Keratinocyte (primary cell): ENCODE measurements around the gene ZBTB21. TPM values are rescaled to one million over a fixed set of nuclear protein-coding genes. Genes with fewer than 3 reads are reported as not detected.

Experiments used
- DNase-seq: peaks from one replicate; pipeline ENCODE4 v3.0.0-alpha.2; 2011; ENCODE audit warnings: low read depth, missing footprints, low spot score
- FAIRE-seq: peaks from 2 replicates; lab custom pipeline; 2011; peaks lifted over from hg19 to GRCh38; lab: Jason Lieb, UNC
- H2AFZ ChIP-seq: 2 replicates; pipeline ENCODE4 v1.6.0; 2012; ENCODE audit warnings: low read length, control low read depth, inconsistent platforms; ENCODE audit not compliant: control insufficient read depth
- H3K27ac ChIP-seq: 2 replicates; pipeline ENCODE4 v1.5.1; 2011; ENCODE audit warnings: low read length; ENCODE audit not compliant: control insufficient read depth, insufficient read depth
- H3K27me3 ChIP-seq: 3 replicates; pipeline ENCODE4 v1.6.0; 2011; ENCODE audit warnings: low read length; ENCODE audit not compliant: control insufficient read depth, insufficient read depth; ENCODE audit errors: extremely low read depth
- H3K36me3 ChIP-seq, 2 experiments: 2 replicates in 1 of 2; 3 replicates in 1 of 2; pipeline ENCODE4 v1.5.1; 2011; ENCODE audit warnings: low read length in 2 of 2, mild to moderate bottlenecking in 1 of 2; ENCODE audit not compliant: control insufficient read depth in 2 of 2, insufficient read depth in 2 of 2; ENCODE audit errors: extremely low read depth in 1 of 2
- H3K4me1 ChIP-seq: 3 replicates; pipeline ENCODE4 v1.5.1; 2011; ENCODE audit warnings: low read length; ENCODE audit not compliant: control insufficient read depth, insufficient read depth; ENCODE audit errors: extremely low read depth
- H3K4me2 ChIP-seq: 3 replicates; pipeline ENCODE4 v1.6.0; 2011; ENCODE audit warnings: low read depth, low read length; ENCODE audit not compliant: control insufficient read depth, insufficient read depth; ENCODE audit errors: extremely low read depth
- H3K4me3 ChIP-seq, 3 experiments: fragments of 200-600 bp in 1 of 3; sonication (generic) in 1 of 3; 2 replicates in 2 of 3; 3 replicates in 1 of 3; pipeline ENCODE4 v1.5.1; 2011 to 2016; ENCODE audit warnings: low read length in 3 of 3, mild to moderate bottlenecking in 3 of 3, control low read depth in 2 of 3, inconsistent platforms in 1 of 3, low read depth in 1 of 3, mixed read lengths in 1 of 3, mixed run types in 1 of 3, moderate library complexity in 1 of 3; ENCODE audit not compliant: control insufficient read depth in 2 of 3, insufficient read depth in 2 of 3; ENCODE audit errors: extremely low read depth in 1 of 3
- H3K79me2 ChIP-seq: 2 replicates; pipeline ENCODE4 v1.6.0; 2012; ENCODE audit warnings: low read length; ENCODE audit not compliant: control insufficient read depth, insufficient read depth
- H3K9ac ChIP-seq: 3 replicates; pipeline ENCODE4 v1.6.0; 2011; ENCODE audit warnings: low read length; ENCODE audit not compliant: control insufficient read depth, insufficient read depth; ENCODE audit errors: extremely low read depth
- H3K9me1 ChIP-seq: 3 replicates; pipeline ENCODE4 v1.6.0; 2011; ENCODE audit warnings: low read length; ENCODE audit not compliant: control insufficient read depth, insufficient read depth; ENCODE audit errors: extremely low read depth
- H3K9me3 ChIP-seq: 2 replicates; pipeline ENCODE4 v1.5.1; 2012; ENCODE audit warnings: low read depth, low read length; ENCODE audit not compliant: control insufficient read depth
- H4K20me1 ChIP-seq: 3 replicates; pipeline ENCODE4 v1.6.0; 2011; ENCODE audit warnings: low read length; ENCODE audit not compliant: control insufficient read depth, insufficient read depth; ENCODE audit errors: extremely low read depth
- CTCF ChIP-seq, 3 experiments: IDR thresholded peaks in 1 of 3; conservative IDR thresholded peaks in 1 of 3; optimal IDR thresholded peaks in 1 of 3; 2 replicates in 2 of 3; 3 replicates in 1 of 3; pipeline versions ENCODE3 to v1.5.1; 2011; ENCODE audit warnings: low read length in 3 of 3, mild to moderate bottlenecking in 3 of 3, moderate library complexity in 2 of 3, control low read depth in 1 of 3, inconsistent platforms in 1 of 3; ENCODE audit not compliant: insufficient read depth in 2 of 3; ENCODE audit errors: extremely low read depth in 1 of 3
- EZH2 ChIP-seq: IDR thresholded peaks from one replicate; pipeline ENCODE4 v1.6.1; 2012; ENCODE audit warnings: inconsistent platforms, mild to moderate bottlenecking, low read length, moderate library complexity
- dilution Hi-C: fragments of 300-500 bp; cut with MboI; formaldehyde crosslinking; loops from one replicate; pipeline ENCODE4 v1.7.0; 2020; ENCODE audit warnings: low sequenced_read_pairs; ENCODE audit not compliant: extremely low pct_ligation_motif_present
- polyA plus RNA-seq, 5 experiments: library from polyadenylated mRNA; depleted of rRNA in 3 of 5; stranded (reverse) in 3 of 5; stranded (forward) in 1 of 5; unstranded in 1 of 5; fragments of >200 nt; gene quantifications; 1 replicate in 1 of 5; 2 replicates in 3 of 5; 3 replicates in 1 of 5; pipeline versions ENCODE4 v1.2.1 to v1.2.3, GENCODE V29; 2011 to 2012; ENCODE audit warnings: missing spikeins in 2 of 5, low read depth in 1 of 5, low replicate concordance in 1 of 5

ZBTB21 gene
- polyA plus RNA-seq, 1 donor (not counting 4 experiments of a cell fraction or from before 2014, with no cell fraction given), result 9.5 TPM

DNA sequence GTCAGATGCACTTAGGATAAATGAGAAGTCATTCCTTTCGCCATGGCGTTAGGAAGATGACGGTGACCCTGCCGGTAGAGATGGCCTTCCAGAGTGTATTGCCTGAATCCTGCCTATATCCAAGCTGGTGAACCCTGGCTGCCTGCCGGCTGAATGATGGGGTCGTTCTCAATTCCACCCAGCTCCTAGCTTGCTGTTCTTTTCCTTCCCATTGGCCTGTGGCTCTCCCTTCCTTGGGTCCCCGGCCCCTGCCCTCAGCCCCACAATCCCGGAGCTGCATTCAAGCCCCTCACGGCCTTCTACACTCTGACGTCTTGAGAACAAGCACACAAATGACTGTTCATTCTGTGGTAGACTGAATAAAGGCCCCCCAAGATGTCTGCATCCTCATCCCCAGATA, 28.2 kb upstream of the ZBTB21 start:
- Histone ChIP-seq H3K9me1 (no peaks in the 10 kb centered on the region), H3K27me3 (no peaks in the 10 kb centered on the region), H3K9ac (no peak overlapping the region), H3K4me1 (peaks cover 41% of the 10 kb centered on the region), H3K9me3 (no peaks in the 10 kb centered on the region), H3K4me2 (no peak overlapping the region), H3K36me3 (no peaks in the 10 kb centered on the region), H2AFZ (no peak overlapping the region), H3K79me2 (no peaks in the 10 kb centered on the region), H3K27ac (no peak overlapping the region), H4K20me1 (no peaks in the 10 kb centered on the region), H3K4me3 (no peak overlapping the region)
- FAIRE-seq (no peak), DNase-seq (no peak)
- TF ChIP-seq CTCF (optimal IDR thresholded peaks at IDR 0.05 in 1 of 3, IDR thresholded peaks at IDR 0.05 in 1 of 3, conservative IDR thresholded peaks at IDR 0.05 in 1 of 3; ENCODE audit: extremely low read depth in 1 of 3, insufficient read depth in 2 of 3, low read length in 3 of 3), result no peak
- TF ChIP-seq EZH2, result no peak
- dilution Hi-C loops, result no loop called here

DNA sequence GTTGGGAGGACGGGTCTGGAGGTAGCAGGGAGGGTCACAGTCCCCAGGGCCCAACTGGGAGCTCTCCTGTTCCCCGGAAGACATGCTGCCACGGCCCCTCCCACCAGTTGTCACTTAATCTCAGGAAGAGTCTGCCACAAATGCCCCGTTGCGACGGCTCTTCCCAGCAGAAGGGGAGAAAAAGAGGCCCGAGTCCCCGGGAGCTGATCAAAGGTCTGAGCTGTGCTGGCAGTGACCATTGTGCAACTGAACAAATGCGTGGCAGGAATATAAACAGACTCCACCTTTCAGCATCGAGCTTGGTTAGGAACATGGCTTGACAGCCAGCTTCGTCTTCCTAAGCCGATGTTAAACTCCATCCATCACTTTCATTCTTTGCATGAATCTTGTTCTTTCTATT, 27.8 kb upstream of the ZBTB21 start:
- H4K20me1 ChIP-seq, result no peaks in the 10 kb centered on the region
- no peaks in the 10 kb centered on the region for H3K27me3 ChIP-seq
- no peak overlapping the region for H3K4me2 ChIP-seq
- H3K9ac ChIP-seq, result no peak overlapping the region
- FAIRE-seq (no peak), DNase-seq (no peak)
- TF ChIP-seq EZH2 (no peak), CTCF (optimal IDR thresholded peaks at IDR 0.05 in 1 of 3, IDR thresholded peaks at IDR 0.05 in 1 of 3, conservative IDR thresholded peaks at IDR 0.05 in 1 of 3; ENCODE audit: extremely low read depth in 1 of 3, insufficient read depth in 2 of 3, low read length in 3 of 3) (no peak)
- no peaks in the 10 kb centered on the region for H3K9me1 ChIP-seq
- H2AFZ ChIP-seq, result no peak overlapping the region
- no peaks in the 10 kb centered on the region for H3K79me2 ChIP-seq
- dilution Hi-C loops, result no loop called here
- H3K9me3 ChIP-seq, result no peaks in the 10 kb centered on the region
- peaks cover 38% of the 10 kb centered on the region for H3K4me1 ChIP-seq
- H3K36me3 ChIP-seq, result no peaks in the 10 kb centered on the region
- H3K4me3 ChIP-seq, result no peak overlapping the region
- no peak overlapping the region for H3K27ac ChIP-seq
